Testis (tissue), 3 donors: ENCODE data around the gene SLC6A7. TPM values are rescaled to one million over a fixed set of nuclear protein-coding genes. Genes with fewer than 3 reads are reported as not detected.

Source experiments
- DNase-seq: peaks from one replicate; pipeline ENCODE4 v3.0.0-alpha.2; 2019
- H3K27ac ChIP-seq, 2 donors: fragments of 200-600 bp; sonication (generic); one replicate each; pipeline ENCODE4 v1.5.1; 2019
- H3K27me3 ChIP-seq: fragments of 200-600 bp; sonication (generic); one replicate; pipeline ENCODE4 v1.5.1; 2019
- H3K36me3 ChIP-seq: fragments of 200-600 bp; sonication (generic); one replicate; pipeline ENCODE4 v1.5.1; 2017; ENCODE audit warnings: low read depth; ENCODE audit errors: missing control alignments
- H3K4me1 ChIP-seq: fragments of 200-600 bp; sonication (generic); one replicate; pipeline ENCODE4 v1.5.1; 2019
- H3K4me3 ChIP-seq, 2 donors: fragments of 200-600 bp; sonication (generic); one replicate each; pipeline ENCODE4 v1.5.1; 2017 to 2019
- H3K9me3 ChIP-seq: fragments of 200-600 bp; sonication (generic); one replicate; pipeline ENCODE4 v1.5.1; 2017
- CTCF ChIP-seq, 3 experiments: fragments of 450-650 bp in 2 of 3; fragments of 200-600 bp in 1 of 3; sonication (generic) in 1 of 3; IDR thresholded peaks; one replicate each; pipeline ENCODE4 v1.5.1; 2016 to 2019; ENCODE audit warnings: antibody characterized with exemption in 3 of 3, mild to moderate bottlenecking in 2 of 3, moderate library complexity in 1 of 3
- POLR2A ChIP-seq: fragments of 450-650 bp; IDR thresholded peaks from one replicate; pipeline ENCODE4 v1.6.1; 2017; ENCODE audit warnings: antibody characterized with exemption, mild to moderate bottlenecking, moderate library complexity
- WGBS, 2 donors: methylation state at CpG; one replicate each; pipeline ENCODE4 v1.1.5; 2018; 5-methylcytosine and 5-hydroxymethylcytosine counted together
- intact Hi-C: fragments of 100-400 bp; cut with DNase I; formaldehyde crosslinking; loops from one replicate; pipeline ENCODE4 v1.15.1; 2023; ENCODE audit warnings: low total_unique reads
- polyA plus RNA-seq: library from polyadenylated mRNA; stranded (reverse); fragments of 350-450 nt; fragmentation: Illumina TruSeq; extraction: RNeasy Lipid Tissue Mini Kit (QIAGEN cat#74804); gene quantifications from one replicate; pipeline ENCODE4 v1.2.3, GENCODE V29; 2014; ENCODE audit warnings: low read depth, low replicate concordance; ENCODE audit not compliant: insufficient read depth
- total RNA-seq, 2 donors: library from RNA; depleted of rRNA; stranded (reverse); fragments of >200 nt; gene quantifications; one replicate each; pipeline ENCODE4 v1.2.3, GENCODE V29; 2016

SLC6A7 gene
- total and polyA plus RNA-seq, 3 donors from 2014 or later: 0.12 TPM; not detected in 2

GRCh38 chr5:150154618-150155128, 35.2 kb upstream of the SLC6A7 start:
- no peak for DNase-seq
- H3K4me3 ChIP-seq: peak overlapping the region; percentile 49 to 66
- peaks cover 21% of the 10 kb centered on the region for H3K4me1 ChIP-seq
- H3K36me3 ChIP-seq: no peaks in the 10 kb centered on the region
- no peaks in the 10 kb centered on the region for H3K27me3 ChIP-seq
- intact Hi-C loops: no loop called here
- TF ChIP-seq CTCF (IDR thresholded peaks at IDR 0.05) (no peak), POLR2A (no peak)
- 60 to 67% methylated on average over 5 to 7 of the region's 7 CpGs for WGBS, 2 donors
- H3K27ac ChIP-seq: peak overlapping the region; percentile 81 to 89
- H3K9me3 ChIP-seq: no peaks in the 10 kb centered on the region

- 34 to 39% methylated on average over 5 to 17 of the region's 17 CpGs for WGBS, 2 donors
- Histone ChIP-seq H3K4me1 (peaks cover 29% of the 10 kb centered on the region), H3K9me3 (no peaks in the 10 kb centered on the region), H3K27me3 (no peaks in the 10 kb centered on the region), H3K36me3 (no peaks in the 10 kb centered on the region), H3K4me3 (peak within 1 kb of the TSS; percentile 49 to 66), H3K27ac (peak within 1 kb of the TSS; percentile 81 to 89)
- DNase-seq: peak; percentile 87
- TF ChIP-seq CTCF (IDR thresholded peaks at IDR 0.05) (no peak), POLR2A (peak; percentile 13)
- intact Hi-C loops: no loop called here
These were observed 34.4 kb upstream of the SLC6A7 start, which contains the start of gene PDGFRB for GRCh38 chr5:150155258-150156026. PDGFRB (minus strand) TSS chr5:150155845; CDS start chr5:150137047, 18,798 bp downstream.

- DNase-seq: no peak
- H3K9me3 ChIP-seq: no peaks in the 10 kb centered on the region
- no peak for TF ChIP-seq POLR2A
- no peak for TF ChIP-seq CTCF (IDR thresholded peaks at IDR 0.05)
- H3K27me3 ChIP-seq: no peaks in the 10 kb centered on the region
- peaks cover 29% of the 10 kb centered on the region for H3K4me1 ChIP-seq
- peak overlapping the region in 1 of 2 donors; percentile 66 for H3K4me3 ChIP-seq
- 21 to 26% methylated on average over 9 of the region's 9 CpGs for WGBS, 2 donors
- no peaks in the 10 kb centered on the region for H3K36me3 ChIP-seq
- H3K27ac ChIP-seq: peak overlapping the region; percentile 81 to 89
- intact Hi-C loops: no loop called here
These were observed 33.9 kb upstream of the SLC6A7 start for GRCh38 chr5:150156027-150156368.

GRCh38 chr5:150156540-150156939, 33.3 kb upstream of the SLC6A7 start:
- Histone ChIP-seq H3K4me1 (peaks cover 29% of the 10 kb centered on the region), H3K4me3 (no peak overlapping the region)
- 64% methylated on average over 4 of the region's 4 CpGs for WGBS, 2 donors

More at GRCh38 chr5:150156540-150156939, 33.3 kb upstream of the SLC6A7 start:
- intact Hi-C loops: no loop called here
- no peak for TF ChIP-seq CTCF (IDR thresholded peaks at IDR 0.05)
- TF ChIP-seq POLR2A: no peak
- DNase-seq: no peak
- Histone ChIP-seq H3K9me3 (no peaks in the 10 kb centered on the region), H3K27ac (peak overlapping the region; percentile 81 to 89), H3K36me3 (no peaks in the 10 kb centered on the region), H3K27me3 (no peaks in the 10 kb centered on the region)
